DOHH2 (cell line): ENCODE data around the gene DPP10.

ENCODE experiments used
- EZH2phosphoT487 ChIP-seq: fragments of 200-600 bp; sonication (generic); IDR thresholded peaks from 2 replicates; pipeline ENCODE4 v1.6.1; 2017; ENCODE audit warnings: borderline replicate concordance, mild to moderate bottlenecking, antibody characterized with exemption, low read length, moderate library complexity, mixed read lengths
- TF ChIP-seq, protein P1 (sequence below): fragments of 200-600 bp; sonication (generic); IDR thresholded peaks from one replicate; pipeline ENCODE4 v1.5.1; 2014; ENCODE audit warnings: antibody characterized with exemption, mild to moderate bottlenecking, low read depth, low read length; ENCODE audit not compliant: poor library complexity, severe bottlenecking

GRCh38 chr2:115290478-115290877 lies 848.0 kb downstream of the DPP10 start:
- TF ChIP-seq EZH2phosphoT487, result no peak
- TF ChIP-seq, protein P1, sequence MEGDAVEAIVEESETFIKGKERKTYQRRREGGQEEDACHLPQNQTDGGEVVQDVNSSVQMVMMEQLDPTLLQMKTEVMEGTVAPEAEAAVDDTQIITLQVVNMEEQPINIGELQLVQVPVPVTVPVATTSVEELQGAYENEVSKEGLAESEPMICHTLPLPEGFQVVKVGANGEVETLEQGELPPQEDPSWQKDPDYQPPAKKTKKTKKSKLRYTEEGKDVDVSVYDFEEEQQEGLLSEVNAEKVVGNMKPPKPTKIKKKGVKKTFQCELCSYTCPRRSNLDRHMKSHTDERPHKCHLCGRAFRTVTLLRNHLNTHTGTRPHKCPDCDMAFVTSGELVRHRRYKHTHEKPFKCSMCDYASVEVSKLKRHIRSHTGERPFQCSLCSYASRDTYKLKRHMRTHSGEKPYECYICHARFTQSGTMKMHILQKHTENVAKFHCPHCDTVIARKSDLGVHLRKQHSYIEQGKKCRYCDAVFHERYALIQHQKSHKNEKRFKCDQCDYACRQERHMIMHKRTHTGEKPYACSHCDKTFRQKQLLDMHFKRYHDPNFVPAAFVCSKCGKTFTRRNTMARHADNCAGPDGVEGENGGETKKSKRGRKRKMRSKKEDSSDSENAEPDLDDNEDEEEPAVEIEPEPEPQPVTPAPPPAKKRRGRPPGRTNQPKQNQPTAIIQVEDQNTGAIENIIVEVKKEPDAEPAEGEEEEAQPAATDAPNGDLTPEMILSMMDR, result no peak
